CD4-positive, alpha-beta T cell (primary cell): ENCODE results near the gene SUN2. TPM values are rescaled to one million over a fixed set of nuclear protein-coding genes. Genes with fewer than 3 reads are reported as not detected.

Source experiments
- ATAC-seq: fragments of 200-7000 bp; cut with Tn5 transposase; one replicate; pipeline ENCODE4 v1.10.0; 2022; ENCODE audit warnings: mild to moderate bottlenecking; ENCODE audit not compliant: poor library complexity
- CTCF ChIA-PET: fragments of 350-600 bp; sonication (Branson Sonifier 250); formaldehyde crosslinking; loops from one replicate; lab custom pipeline; 2021; ENCODE audit warnings: antibody characterized with exemption, inconsistent platforms; lab: Charles Lee
- POLR2A ChIA-PET: fragments of 350-600 bp; sonication (Branson Sonifier 250); formaldehyde crosslinking; loops from one replicate; lab custom pipeline; 2021; ENCODE audit warnings: antibody characterized with exemption, inconsistent platforms; lab: Charles Lee
- DNase-seq, 14 experiments: peaks; one replicate each; pipeline ENCODE4 v3.0.0-alpha.2; 2013 to 2020; ENCODE audit warnings: mixed read lengths in 2 of 14
- H3K27ac ChIP-seq, 2 donors: one replicate each; pipeline versions ENCODE4 v1.5.1 to v1.7.0; 2013; ENCODE audit warnings: low read length in 2 of 2, low read depth in 1 of 2, mild to moderate bottlenecking in 1 of 2
- H3K27me3 ChIP-seq, 2 experiments: 1 replicate in 1 of 2; 2 replicates in 1 of 2; pipeline versions ENCODE4 v1.6.1 to v1.7.0; 2013; ENCODE audit warnings: low read length in 2 of 2, control low read depth in 1 of 2, mild to moderate bottlenecking in 1 of 2, moderate library complexity in 1 of 2; ENCODE audit not compliant: insufficient read depth in 2 of 2, control insufficient read depth in 1 of 2
- H3K36me3 ChIP-seq: one replicate; pipeline ENCODE4 v1.6.1; 2013; ENCODE audit warnings: low read length, control low read depth; ENCODE audit not compliant: insufficient read depth
- H3K4me1 ChIP-seq: one replicate; pipeline ENCODE4 v1.6.1; 2013; ENCODE audit warnings: low read length, control low read depth; ENCODE audit not compliant: insufficient read depth
- H3K4me3 ChIP-seq: one replicate; pipeline ENCODE4 v1.5.1; 2013; ENCODE audit warnings: mild to moderate bottlenecking, low read length, moderate library complexity
- H3K9me3 ChIP-seq, 2 experiments: 1 replicate in 1 of 2; 2 replicates in 1 of 2; pipeline versions ENCODE4 v1.6.1 to v1.7.0; 2013; ENCODE audit warnings: low read length in 2 of 2, mild to moderate bottlenecking in 2 of 2, control low read depth in 1 of 2, moderate library complexity in 1 of 2; ENCODE audit not compliant: control insufficient read depth in 1 of 2, insufficient read depth in 1 of 2
- H3K27ac Mint-ChIP-seq: one replicate; pipeline ENCODE4 v1.8.0; 2020; ENCODE audit warnings: mixed read lengths
- H3K27me3 Mint-ChIP-seq: one replicate; pipeline ENCODE4 v1.8.0; 2021; ENCODE audit warnings: mixed read lengths
- H3K36me3 Mint-ChIP-seq: one replicate; pipeline ENCODE4 v1.8.0; 2021; ENCODE audit warnings: low read depth, mixed read lengths
- H3K4me1 Mint-ChIP-seq: one replicate; pipeline ENCODE4 v1.8.0; 2021; ENCODE audit warnings: low read depth, mixed read lengths
- H3K4me3 Mint-ChIP-seq: one replicate; pipeline ENCODE4 v1.8.0; 2020; ENCODE audit warnings: mild to moderate bottlenecking, mixed read lengths
- H3K9me3 Mint-ChIP-seq: one replicate; pipeline ENCODE4 v1.8.0; 2020; ENCODE audit warnings: mixed read lengths
- intact Hi-C, 2 experiments: fragments of 100-400 bp; cut with DNase I in 1 of 2; cut with micrococcal nuclease in 1 of 2; formaldehyde crosslinking; loops; one replicate each; pipeline versions ENCODE4 v1.15.1 to v1.9.0; 2023 to 2025; cut with DNase I, micrococcal nuclease
- total RNA-seq, 174 experiments: library from RNA in 2 of 174; stranded (reverse) in 2 of 174; gene quantifications; one replicate each; pipeline ENCODE4 v1.2.3 and lab custom pipeline; 2021 to 2026
- TF ChIP-seq, protein P1 (sequence below): fragments of 200-600 bp; IDR thresholded peaks from one replicate; pipeline ENCODE4 v1.8.0; 2022; ENCODE audit warnings: antibody characterized with exemption, mild to moderate bottlenecking

Gene SUN2
- total RNA-seq, 2 experiments from 2014 or later, result 440 to 453 TPM

DNA sequence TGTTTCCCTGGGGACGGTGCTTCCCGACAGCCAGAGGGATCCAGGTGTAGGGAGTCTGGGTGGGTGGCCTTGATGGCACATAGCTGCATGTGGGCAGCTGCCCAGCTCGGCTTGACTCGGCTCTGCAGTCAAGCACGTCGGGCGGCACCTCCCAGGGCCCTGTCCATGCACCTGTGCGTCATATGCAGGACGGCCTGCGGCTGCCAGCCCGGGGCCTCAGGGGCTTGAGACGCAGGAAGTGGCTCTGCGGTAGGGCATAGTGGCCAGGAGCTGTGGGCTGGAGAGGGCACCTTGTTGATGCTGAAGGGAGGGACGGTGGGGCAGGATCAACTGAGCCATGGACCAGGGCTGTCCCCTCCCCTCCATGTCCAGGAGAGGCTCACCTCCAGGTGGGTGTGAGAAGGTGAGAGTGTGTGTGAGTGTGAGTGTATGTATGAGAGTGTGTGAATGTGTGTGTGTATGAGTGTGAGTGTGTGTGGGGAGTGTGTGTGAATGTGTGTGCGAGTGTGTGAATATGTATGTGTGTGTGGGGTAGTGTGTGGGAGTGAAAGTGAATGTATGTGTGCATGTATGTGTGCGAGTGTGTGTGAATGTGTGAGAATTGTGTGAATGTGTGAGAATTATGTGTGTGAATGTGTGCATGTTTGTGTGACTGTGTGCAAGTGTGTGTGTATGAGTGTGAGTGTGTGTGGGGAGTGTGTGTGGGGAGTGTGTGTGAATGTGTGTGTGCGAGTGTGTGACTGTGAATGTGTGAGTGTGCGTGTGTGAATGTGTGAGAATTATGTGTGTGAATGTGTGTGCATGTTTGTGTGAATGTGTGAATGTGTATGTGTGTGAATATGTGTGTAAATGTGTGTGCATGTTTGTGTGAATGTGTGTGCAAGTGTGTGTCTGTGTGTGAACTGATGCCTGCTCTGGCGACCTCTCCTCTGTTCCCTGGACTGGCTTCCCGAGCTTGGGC is 5.7 kb upstream of the SUN2 start:
- H3K4me1 ChIP-seq, result peaks cover 52% of the 10 kb centered on the region
- H3K4me1 Mint-ChIP-seq, result peaks cover 34% of the 10 kb centered on the region
- TF ChIP-seq, protein P1, sequence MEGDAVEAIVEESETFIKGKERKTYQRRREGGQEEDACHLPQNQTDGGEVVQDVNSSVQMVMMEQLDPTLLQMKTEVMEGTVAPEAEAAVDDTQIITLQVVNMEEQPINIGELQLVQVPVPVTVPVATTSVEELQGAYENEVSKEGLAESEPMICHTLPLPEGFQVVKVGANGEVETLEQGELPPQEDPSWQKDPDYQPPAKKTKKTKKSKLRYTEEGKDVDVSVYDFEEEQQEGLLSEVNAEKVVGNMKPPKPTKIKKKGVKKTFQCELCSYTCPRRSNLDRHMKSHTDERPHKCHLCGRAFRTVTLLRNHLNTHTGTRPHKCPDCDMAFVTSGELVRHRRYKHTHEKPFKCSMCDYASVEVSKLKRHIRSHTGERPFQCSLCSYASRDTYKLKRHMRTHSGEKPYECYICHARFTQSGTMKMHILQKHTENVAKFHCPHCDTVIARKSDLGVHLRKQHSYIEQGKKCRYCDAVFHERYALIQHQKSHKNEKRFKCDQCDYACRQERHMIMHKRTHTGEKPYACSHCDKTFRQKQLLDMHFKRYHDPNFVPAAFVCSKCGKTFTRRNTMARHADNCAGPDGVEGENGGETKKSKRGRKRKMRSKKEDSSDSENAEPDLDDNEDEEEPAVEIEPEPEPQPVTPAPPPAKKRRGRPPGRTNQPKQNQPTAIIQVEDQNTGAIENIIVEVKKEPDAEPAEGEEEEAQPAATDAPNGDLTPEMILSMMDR, result no peak

DNA sequence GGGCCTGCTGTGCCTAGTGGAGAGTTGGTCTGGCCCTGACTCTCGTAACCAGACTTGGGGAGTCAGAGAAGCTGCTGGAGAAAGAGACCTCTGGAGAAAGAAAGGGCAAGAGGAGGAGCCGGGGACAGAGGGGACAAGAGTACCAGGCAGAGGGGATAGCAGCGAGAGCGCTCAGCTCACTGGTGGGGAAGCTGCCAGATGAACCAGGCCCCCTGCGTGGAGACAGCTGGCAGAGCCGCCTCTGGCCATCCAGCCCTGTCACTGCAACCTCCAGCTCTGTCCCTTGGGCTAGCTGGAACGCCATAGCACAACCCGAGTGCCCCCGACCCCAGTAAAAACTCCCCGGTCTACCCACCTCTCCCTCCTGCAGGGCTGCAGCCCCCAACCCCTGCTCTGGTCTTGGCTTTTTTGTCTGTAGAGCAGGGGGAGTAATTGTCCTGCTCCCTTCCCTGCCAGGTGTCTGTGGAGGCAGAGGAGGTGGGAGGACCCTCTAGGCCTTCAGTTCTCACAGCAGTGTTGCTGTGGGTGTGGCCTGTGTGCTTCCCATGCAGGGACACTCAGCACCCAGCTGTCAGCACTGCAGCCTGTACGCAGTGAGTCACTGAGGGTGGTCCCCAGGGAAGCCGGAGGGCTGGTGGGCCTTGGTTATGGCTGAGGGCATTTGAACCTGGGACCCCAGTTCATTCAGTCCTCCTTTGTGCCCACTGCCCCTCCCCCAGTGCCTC is 4.8 kb upstream of the SUN2 start:
- H3K4me1 ChIP-seq, result peaks cover 48% of the 10 kb centered on the region
- no peak for DNase-seq
- CTCF ChIA-PET, result interaction anchor here (1.9 kb wide), 1 partner anchor 110 kb away, joined by 4 read pairs; no protein-coding TSS in a partner anchor

More for the DNA sequence above, 5.7 kb upstream of the SUN2 start:
- Histone ChIP-seq H3K36me3 (no peaks in the 10 kb centered on the region), H3K27me3 (no peaks in the 10 kb centered on the region), H3K9me3 (no peaks in the 10 kb centered on the region), H3K27ac (no peak overlapping the region), H3K4me3 (no peak overlapping the region)
- no peak overlapping the region for H3K27ac Mint-ChIP-seq
- no peaks in the 10 kb centered on the region for H3K9me3 Mint-ChIP-seq
- intact Hi-C loops, result no loop called here
- POLR2A ChIA-PET, result interaction anchor here (25.2 kb wide), 1 partner anchor 28 kb away, joined by 752 read pairs; no protein-coding TSS in a partner anchor
- peaks cover 2% of the 10 kb centered on the region for H3K36me3 Mint-ChIP-seq
- DNase-seq (peak in 1 of 14 experiments; percentile 32), ATAC-seq (no peak)
- H3K27me3 Mint-ChIP-seq, result no peaks in the 10 kb centered on the region
- CTCF ChIA-PET, result no interaction called here
- H3K4me3 Mint-ChIP-seq, result no peak overlapping the region

More for the DNA sequence above, 4.8 kb upstream of the SUN2 start:
- H3K27me3 ChIP-seq, result no peaks in the 10 kb centered on the region
- TF ChIP-seq, protein P1, result no peak
- Mint-ChIP-seq H3K27ac (peak overlapping the region; percentile 44), H3K9me3 (no peaks in the 10 kb centered on the region), H3K36me3 (peaks cover 4% of the 10 kb centered on the region), H3K27me3 (no peaks in the 10 kb centered on the region), H3K4me1 (peaks cover 36% of the 10 kb centered on the region), H3K4me3 (no peak overlapping the region)
- H3K27ac ChIP-seq, result no peak overlapping the region
- H3K36me3 ChIP-seq, result no peaks in the 10 kb centered on the region
- POLR2A ChIA-PET, result interaction anchor here (25.2 kb wide), 1 partner anchor 27 kb away, joined by 752 read pairs; no protein-coding TSS in a partner anchor
- no peaks in the 10 kb centered on the region for H3K9me3 ChIP-seq
- intact Hi-C loops, result no loop called here
- ATAC-seq, result no peak
- no peak overlapping the region for H3K4me3 ChIP-seq
